ENCODE data around the gene MISP3.

The MISP3 gene

DNA sequence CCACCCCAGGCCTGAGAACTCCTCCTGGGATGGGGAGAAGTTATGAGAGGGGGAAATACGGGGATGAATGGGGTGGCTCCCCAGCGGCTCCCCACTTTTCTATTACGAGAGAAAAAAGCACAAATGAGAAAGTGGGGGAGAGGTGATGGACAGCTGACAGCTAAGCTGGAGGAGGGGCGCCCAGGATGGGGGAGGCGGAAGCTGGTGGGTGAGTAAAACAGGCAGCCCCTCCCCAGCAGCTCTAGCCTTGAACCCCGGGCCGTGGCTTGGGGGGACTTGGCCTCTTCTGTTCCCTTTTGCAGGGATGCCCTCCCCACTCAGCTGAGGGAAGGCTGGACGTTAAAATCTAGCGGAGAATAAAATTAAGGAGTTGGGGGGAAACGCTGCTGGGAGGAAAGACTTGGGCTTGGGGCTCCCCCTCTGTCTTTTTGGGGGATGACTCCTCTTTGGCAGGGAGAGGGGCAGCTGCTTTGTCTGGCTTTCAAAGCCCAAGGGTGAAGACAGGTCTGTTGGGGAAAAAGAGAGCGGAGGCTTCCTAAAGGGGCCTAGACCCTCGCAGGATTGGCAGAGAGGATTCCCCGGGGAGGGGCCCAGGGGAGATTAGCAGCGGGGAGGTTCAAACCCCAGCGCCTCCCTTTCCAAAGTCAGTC lies 19.4 kb downstream of the MISP3 start:
- peaks cover 11% of the 10 kb centered on the region in 2 donors for H3K9me3 ChIP-seq (replicated peaks in 1 of 2; ENCODE audit: control insufficient read depth in 2 of 2, insufficient read depth in 1 of 2, low read depth in 1 of 2, low read length in 2 of 2)
- H2BK15ac ChIP-seq (ENCODE audit: low read length) = no peak overlapping the region
- H3K9ac ChIP-seq (ENCODE audit: low read depth, low read length, poor library complexity) = no peak overlapping the region
- H3K4ac ChIP-seq (ENCODE audit: low read length) = no peak overlapping the region
- H3K79me1 ChIP-seq (ENCODE audit: low read depth, low read length) = peaks cover 4% of the 10 kb centered on the region
- peaks cover 3 to 4% of the 10 kb centered on the region in 2 donors for H3K4me1 ChIP-seq (ENCODE audit: control insufficient read depth in 2 of 2, insufficient read depth in 1 of 2, low read depth in 1 of 2, low read length in 2 of 2)
- peak overlapping the region; percentile 54 for H3K18ac ChIP-seq (ENCODE audit: low read length)
- no CpG with 5 or more reads among the region's 15 CpGs for WGBS, 2 donors (ENCODE audit: extremely low coverage in 2 of 2, insufficient read length in 2 of 2, insufficient replicate concordance in 1 of 2)
- peak overlapping the region; percentile 96 for H2AK5ac ChIP-seq (ENCODE audit: low read depth, low read length)
- H3K4me2 ChIP-seq (ENCODE audit: insufficient read depth, low read length, poor library complexity, severe bottlenecking) = peak overlapping the region; percentile 83
- H2BK12ac ChIP-seq (ENCODE audit: low read length) = no peak overlapping the region
- H3K27me3 ChIP-seq (ENCODE audit: control insufficient read depth in 3 of 3, insufficient read depth in 3 of 3, low read depth in 1 of 3, low read length in 3 of 3) = peaks cover 0 to 4% (median 0%) of the 10 kb centered on the region in 3 experiments
- H2BK5ac ChIP-seq (ENCODE audit: low read length) = peak overlapping the region; percentile 66
- peak overlapping the region; percentile 96 for H2AFZ ChIP-seq (ENCODE audit: low read length)
- no peak overlapping the region for H4K8ac ChIP-seq (ENCODE audit: low read depth, low read length)
- peak overlapping the region in 1 of 2 donors; percentile 86 for H3K4me3 ChIP-seq (ENCODE audit: low read length in 2 of 2)
- H3K27ac ChIP-seq (replicated peaks; ENCODE audit: low read length) = no peak overlapping the region
- DNase-seq (ENCODE audit: low spot score) = peak; percentile 21
- H3K36me3 ChIP-seq (replicated peaks in 1 of 2; ENCODE audit: control insufficient read depth in 2 of 2, insufficient read depth in 2 of 2, low read length in 2 of 2) = peaks cover 18 to 38% of the 10 kb centered on the region in 2 donors
- H2BK120ac ChIP-seq (ENCODE audit: low read depth, low read length) = no peak overlapping the region
- H4K91ac ChIP-seq (ENCODE audit: low read depth, low read length, poor library complexity) = no peak overlapping the region
- no peak overlapping the region for H3K23ac ChIP-seq (ENCODE audit: low read depth, low read length, poor library complexity)
- no peak overlapping the region for H3K14ac ChIP-seq (ENCODE audit: low read length)

DNA sequence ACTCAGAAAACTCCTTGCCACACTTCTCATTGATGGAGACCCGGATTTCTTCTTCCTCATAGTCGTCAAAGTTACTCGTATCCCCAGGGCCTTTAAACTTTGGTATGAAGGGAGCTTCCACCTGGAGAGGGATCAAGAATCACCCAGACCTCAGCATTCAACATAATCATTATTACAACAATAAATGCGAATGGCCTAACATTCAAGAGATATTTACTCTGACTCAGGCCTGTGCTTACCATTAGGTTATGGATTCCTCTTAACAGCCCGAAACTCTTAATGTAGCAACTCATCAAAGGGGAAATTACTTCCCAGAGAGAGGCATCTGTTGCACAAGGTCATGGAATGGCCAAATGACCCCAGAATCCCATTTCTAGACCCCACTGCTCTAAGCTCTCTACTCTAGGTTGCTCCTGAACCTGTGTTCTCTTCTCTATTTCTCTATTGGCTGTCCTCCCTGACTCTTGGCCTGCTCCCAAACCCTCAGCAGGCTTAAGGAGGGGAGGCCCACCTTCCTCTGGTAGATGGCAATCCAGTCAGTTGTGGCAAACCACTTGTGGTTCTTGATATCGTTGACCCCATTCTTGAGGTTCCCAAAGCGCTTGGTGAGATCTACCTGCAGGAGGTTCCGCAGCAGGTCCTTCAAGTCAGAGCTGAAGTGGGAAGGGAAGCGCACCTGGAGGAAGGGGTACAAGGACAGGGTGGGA lies 20.7 kb downstream of the MISP3 start:
- H3K27ac ChIP-seq (replicated peaks; ENCODE audit: low read length) = no peak overlapping the region
- peaks cover 3 to 4% of the 10 kb centered on the region in 2 donors for H3K4me1 ChIP-seq (ENCODE audit: control insufficient read depth in 2 of 2, insufficient read depth in 1 of 2, low read depth in 1 of 2, low read length in 2 of 2)
- whole genome bisulfite sequencing, 2 donors (ENCODE audit: extremely low coverage in 2 of 2, insufficient read length in 2 of 2, insufficient replicate concordance in 1 of 2) = no CpG with 5 or more reads among the region's 9 CpGs
- no peak overlapping the region for H3K14ac ChIP-seq (ENCODE audit: low read length)
- no peak overlapping the region for H3K23ac ChIP-seq (ENCODE audit: low read depth, low read length, poor library complexity)
- no peak for DNase-seq (ENCODE audit: low spot score)
- no peak overlapping the region for H2BK120ac ChIP-seq (ENCODE audit: low read depth, low read length)
- no peak overlapping the region for H4K91ac ChIP-seq (ENCODE audit: low read depth, low read length, poor library complexity)
- H3K4ac ChIP-seq (ENCODE audit: low read length) = no peak overlapping the region
- no peak overlapping the region for H2BK15ac ChIP-seq (ENCODE audit: low read length)
- peaks cover 4% of the 10 kb centered on the region for H3K79me1 ChIP-seq (ENCODE audit: low read depth, low read length)
- H3K27me3 ChIP-seq (ENCODE audit: control insufficient read depth in 3 of 3, insufficient read depth in 3 of 3, low read depth in 1 of 3, low read length in 3 of 3) = peaks cover 0 to 4% (median 0%) of the 10 kb centered on the region in 3 experiments
- H2BK12ac ChIP-seq (ENCODE audit: low read length) = no peak overlapping the region
- H2AFZ ChIP-seq (ENCODE audit: low read length) = no peak overlapping the region
- no peak overlapping the region for H3K18ac ChIP-seq (ENCODE audit: low read length)
- H3K9ac ChIP-seq (ENCODE audit: low read depth, low read length, poor library complexity) = no peak overlapping the region
- H3K9me3 ChIP-seq (replicated peaks in 1 of 2; ENCODE audit: control insufficient read depth in 2 of 2, insufficient read depth in 1 of 2, low read depth in 1 of 2, low read length in 2 of 2) = peaks cover 11% of the 10 kb centered on the region in 2 donors
- no peak overlapping the region for H3K4me3 ChIP-seq (ENCODE audit: low read length in 2 of 2)
- no peak overlapping the region for H2BK5ac ChIP-seq (ENCODE audit: low read length)
- no peak overlapping the region for H4K8ac ChIP-seq (ENCODE audit: low read depth, low read length)
- H3K36me3 ChIP-seq (replicated peaks in 1 of 2; ENCODE audit: control insufficient read depth in 2 of 2, insufficient read depth in 2 of 2, low read length in 2 of 2) = peaks cover 12 to 40% of the 10 kb centered on the region in 2 donors
- H2AK5ac ChIP-seq (ENCODE audit: low read depth, low read length) = no peak overlapping the region
- H3K4me2 ChIP-seq (ENCODE audit: insufficient read depth, low read length, poor library complexity, severe bottlenecking) = no peak overlapping the region

DNA sequence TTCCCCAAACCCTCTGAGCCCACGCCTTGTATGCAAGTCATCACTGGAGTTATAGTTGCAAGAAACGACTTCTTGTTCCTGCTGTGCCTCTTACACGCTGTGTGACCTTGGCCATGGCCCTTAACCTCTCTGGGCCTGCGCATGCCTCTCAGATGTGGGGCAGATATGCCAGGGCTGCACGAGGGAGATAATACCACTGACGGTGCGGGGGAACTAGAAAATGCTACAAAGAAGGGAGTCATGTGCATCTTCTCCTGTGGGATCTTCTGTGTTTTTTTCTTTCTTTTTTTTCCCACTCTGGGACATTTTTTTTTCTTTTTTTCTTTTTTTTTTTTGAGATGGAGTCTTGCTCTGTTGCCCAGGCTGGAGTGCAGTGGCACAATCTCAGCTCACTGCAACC lies 22.3 kb downstream of the MISP3 start:
- no peak overlapping the region for H2BK5ac ChIP-seq (ENCODE audit: low read length)
- H2AFZ ChIP-seq (ENCODE audit: low read length) = no peak overlapping the region
- peaks cover 7 to 11% of the 10 kb centered on the region in 2 donors for H3K9me3 ChIP-seq (replicated peaks in 1 of 2; ENCODE audit: control insufficient read depth in 2 of 2, insufficient read depth in 1 of 2, low read depth in 1 of 2, low read length in 2 of 2)
- no peaks in the 10 kb centered on the region for H3K27me3 ChIP-seq (ENCODE audit: control insufficient read depth in 3 of 3, insufficient read depth in 3 of 3, low read depth in 1 of 3, low read length in 3 of 3)
- H3K4ac ChIP-seq (ENCODE audit: low read length) = no peak overlapping the region
- peaks cover 0 to 4% of the 10 kb centered on the region in 2 donors for H3K4me1 ChIP-seq (ENCODE audit: control insufficient read depth in 2 of 2, insufficient read depth in 1 of 2, low read depth in 1 of 2, low read length in 2 of 2)
- no peak overlapping the region for H3K18ac ChIP-seq (ENCODE audit: low read length)
- no peak overlapping the region for H2BK15ac ChIP-seq (ENCODE audit: low read length)
- no peak overlapping the region for H3K14ac ChIP-seq (ENCODE audit: low read length)
- no peak overlapping the region for H3K23ac ChIP-seq (ENCODE audit: low read depth, low read length, poor library complexity)
- H2AK5ac ChIP-seq (ENCODE audit: low read depth, low read length) = no peak overlapping the region
- H3K9ac ChIP-seq (ENCODE audit: low read depth, low read length, poor library complexity) = peak overlapping the region; percentile 67
- H3K27ac ChIP-seq (replicated peaks; ENCODE audit: low read length) = no peak overlapping the region
- no peak for DNase-seq (ENCODE audit: low spot score)
- H2BK12ac ChIP-seq (ENCODE audit: low read length) = no peak overlapping the region
- no peak overlapping the region for H3K4me2 ChIP-seq (ENCODE audit: insufficient read depth, low read length, poor library complexity, severe bottlenecking)
- no peak overlapping the region for H3K4me3 ChIP-seq (ENCODE audit: low read length in 2 of 2)
- no peak overlapping the region for H4K91ac ChIP-seq (ENCODE audit: low read depth, low read length, poor library complexity)
- WGBS, 2 donors (ENCODE audit: extremely low coverage in 2 of 2, insufficient read length in 2 of 2, insufficient replicate concordance in 1 of 2) = no CpG with 5 or more reads among the region's 7 CpGs
- H3K79me1 ChIP-seq (ENCODE audit: low read depth, low read length) = no peaks in the 10 kb centered on the region
- H3K36me3 ChIP-seq (replicated peaks in 1 of 2; ENCODE audit: control insufficient read depth in 2 of 2, insufficient read depth in 2 of 2, low read length in 2 of 2) = peaks cover 3 to 34% of the 10 kb centered on the region in 2 donors
- no peak overlapping the region for H4K8ac ChIP-seq (ENCODE audit: low read depth, low read length)
- H2BK120ac ChIP-seq (ENCODE audit: low read depth, low read length) = no peak overlapping the region

DNA sequence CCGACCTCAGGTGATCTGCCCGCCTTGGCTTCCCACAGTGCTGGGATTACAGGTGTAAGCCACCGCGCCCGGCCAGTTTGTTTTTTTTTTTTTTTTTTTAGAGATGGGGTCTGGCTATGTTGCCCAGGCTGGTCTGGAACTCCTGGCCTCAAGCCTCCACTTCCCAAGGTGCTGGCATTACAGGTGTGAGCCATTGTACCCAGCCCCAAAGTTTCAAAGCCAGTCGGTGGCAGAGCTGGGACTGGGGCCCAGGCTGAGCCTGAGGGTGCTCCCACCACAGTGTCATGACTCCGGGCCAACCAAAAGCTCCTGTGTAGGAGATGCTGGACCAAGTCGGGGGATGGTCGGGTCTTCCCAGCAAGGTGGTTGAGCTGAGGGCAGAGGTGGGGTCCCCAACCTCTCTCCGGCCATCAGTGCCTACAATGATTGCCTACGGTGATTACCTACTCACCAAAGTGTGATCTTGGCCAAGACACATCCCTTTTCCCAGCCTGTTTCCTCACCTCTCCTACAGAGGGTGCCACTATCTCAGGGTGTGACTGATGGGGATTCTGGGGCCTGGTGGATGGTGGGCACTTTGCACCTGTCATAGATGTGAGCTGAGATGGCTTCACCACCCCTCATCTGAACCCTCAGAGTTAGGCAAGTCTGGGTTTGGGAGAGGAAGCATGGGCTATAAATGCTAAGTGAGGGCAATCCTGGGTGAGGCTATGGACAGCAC lies 23.8 kb downstream of the MISP3 start:
- Histone ChIP-seq H3K9me3 (replicated peaks in 1 of 2; ENCODE audit: control insufficient read depth in 2 of 2, insufficient read depth in 1 of 2, low read depth in 1 of 2, low read length in 2 of 2) (peaks cover 10 to 11% of the 10 kb centered on the region in 2 donors), H3K27ac (replicated peaks; ENCODE audit: low read length) (no peak overlapping the region), H2BK5ac (ENCODE audit: low read length) (peak overlapping the region; percentile 24), H2AFZ (ENCODE audit: low read length) (no peak overlapping the region), H3K79me1 (ENCODE audit: low read depth, low read length) (no peaks in the 10 kb centered on the region), H2AK5ac (ENCODE audit: low read depth, low read length) (no peak overlapping the region), H3K36me3 (replicated peaks in 1 of 2; ENCODE audit: control insufficient read depth in 2 of 2, insufficient read depth in 2 of 2, low read length in 2 of 2) (peaks cover 7 to 49% of the 10 kb centered on the region in 2 donors), H4K91ac (ENCODE audit: low read depth, low read length, poor library complexity) (no peak overlapping the region), H3K4ac (ENCODE audit: low read length) (no peak overlapping the region), H2BK15ac (ENCODE audit: low read length) (no peak overlapping the region), H4K8ac (ENCODE audit: low read depth, low read length) (no peak overlapping the region), H3K9ac (ENCODE audit: low read depth, low read length, poor library complexity) (no peak overlapping the region), H2BK12ac (ENCODE audit: low read length) (no peak overlapping the region), H3K4me3 (ENCODE audit: low read length in 2 of 2) (no peak overlapping the region), H3K4me2 (ENCODE audit: insufficient read depth, low read length, poor library complexity, severe bottlenecking) (no peak overlapping the region), H2BK120ac (ENCODE audit: low read depth, low read length) (no peak overlapping the region), H3K14ac (ENCODE audit: low read length) (no peak overlapping the region), H3K27me3 (ENCODE audit: control insufficient read depth in 3 of 3, insufficient read depth in 3 of 3, low read depth in 1 of 3, low read length in 3 of 3) (no peaks in the 10 kb centered on the region), H3K4me1 (ENCODE audit: control insufficient read depth in 2 of 2, insufficient read depth in 1 of 2, low read depth in 1 of 2, low read length in 2 of 2) (peaks cover 0 to 4% of the 10 kb centered on the region in 2 donors), H3K23ac (ENCODE audit: low read depth, low read length, poor library complexity) (no peak overlapping the region), H3K18ac (ENCODE audit: low read length) (no peak overlapping the region)
- no CpG with 5 or more reads among the region's 11 CpGs for WGBS, 2 donors (ENCODE audit: extremely low coverage in 2 of 2, insufficient read length in 2 of 2, insufficient replicate concordance in 1 of 2)
- DNase-seq (ENCODE audit: low spot score) = no peak

Measured in neuronal stem cell (in vitro differentiated cells).